Ishikawa (cell line): Measurements from ENCODE around the gene STAB1.

Source experiments
- CEBPB ChIP-seq: IDR thresholded peaks from 2 replicates; pipeline ENCODE4 v1.6.1; 2012
- CREB1 ChIP-seq: IDR thresholded peaks from 2 replicates; pipeline ENCODE4 v1.6.1; 2012; ENCODE audit warnings: low read depth
- EGR1 ChIP-seq: IDR thresholded peaks from 2 replicates; pipeline ENCODE4 v1.6.1; 2012
- EP300 ChIP-seq: IDR thresholded peaks from 2 replicates; pipeline ENCODE4 v1.6.1; 2012; ENCODE audit warnings: borderline replicate concordance
- FOXM1 ChIP-seq: IDR thresholded peaks from 2 replicates; pipeline ENCODE4 v1.6.1; 2012; ENCODE audit warnings: low read depth, borderline replicate concordance
- NFIC ChIP-seq: IDR thresholded peaks from 2 replicates; pipeline ENCODE4 v1.6.1; 2012
- RAD21 ChIP-seq: IDR thresholded peaks from 2 replicates; pipeline ENCODE4 v1.6.1; 2012; ENCODE audit warnings: low read depth
- TAF1 ChIP-seq: IDR thresholded peaks from 2 replicates; pipeline ENCODE4 v1.6.1; 2012; ENCODE audit warnings: low read depth, mild to moderate bottlenecking
- TCF12 ChIP-seq: IDR thresholded peaks from 2 replicates; pipeline ENCODE4 v1.6.1; 2012; ENCODE audit warnings: low read depth
- TEAD4 ChIP-seq: IDR thresholded peaks from 2 replicates; pipeline ENCODE4 v1.6.1; 2012
- YY1 ChIP-seq: IDR thresholded peaks from 2 replicates; pipeline ENCODE4 v1.6.1; 2012; ENCODE audit warnings: low read depth
- ZBTB7A ChIP-seq: IDR thresholded peaks from 2 replicates; pipeline ENCODE4 v1.6.1; 2012; ENCODE audit warnings: low read depth
- TF ChIP-seq, protein P1 (sequence below): IDR thresholded peaks from 2 replicates; pipeline ENCODE4 v1.6.1; 2012; ENCODE audit warnings: low read depth, mild to moderate bottlenecking
- TF ChIP-seq, protein P2 (sequence below): IDR thresholded peaks from 2 replicates; pipeline ENCODE4 v1.6.1; 2012
- TF ChIP-seq, protein P3 (sequence below): IDR thresholded peaks from 2 replicates; pipeline ENCODE4 v1.6.1; 2012

STAB1 gene

DNA sequence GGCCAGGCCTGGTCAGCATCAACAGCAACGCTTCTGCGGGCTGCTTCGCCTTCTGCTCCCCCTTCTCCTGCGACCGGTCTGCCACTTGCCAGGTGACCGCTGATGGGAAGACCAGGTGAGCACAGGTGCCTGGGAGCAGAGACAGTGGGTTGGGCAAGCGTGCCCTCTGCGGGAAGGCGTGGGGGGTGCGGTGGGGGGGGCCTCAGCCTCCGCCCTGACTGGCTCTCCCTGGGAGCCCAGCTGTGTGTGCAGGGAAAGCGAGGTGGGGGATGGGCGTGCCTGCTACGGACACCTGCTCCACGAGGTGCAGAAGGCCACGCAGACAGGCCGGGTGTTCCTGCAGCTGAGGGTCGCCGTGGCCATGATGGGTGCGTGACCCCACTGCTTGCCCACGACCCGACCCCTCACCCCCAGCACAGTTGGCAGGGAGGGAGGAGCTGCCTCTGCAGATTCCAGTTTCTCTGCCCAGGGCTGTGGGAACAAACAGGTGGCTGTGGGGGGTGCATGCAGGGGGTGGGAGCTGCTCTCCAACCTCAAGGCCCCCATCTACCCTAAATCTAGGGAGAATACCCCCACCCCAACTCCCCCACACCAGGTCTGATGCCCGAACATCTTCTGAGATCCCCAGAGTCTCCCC, 8.8 kb downstream of the STAB1 start:
- TF ChIP-seq NFIC (no peak), TCF12 (no peak), CREB1 (no peak), YY1 (no peak), FOXM1 (no peak), EP300 (no peak), CEBPB (no peak), TEAD4 (no peak), RAD21 (no peak), TAF1 (no peak), EGR1 (no peak), ZBTB7A (no peak)
- TF ChIP-seq, protein P1, sequence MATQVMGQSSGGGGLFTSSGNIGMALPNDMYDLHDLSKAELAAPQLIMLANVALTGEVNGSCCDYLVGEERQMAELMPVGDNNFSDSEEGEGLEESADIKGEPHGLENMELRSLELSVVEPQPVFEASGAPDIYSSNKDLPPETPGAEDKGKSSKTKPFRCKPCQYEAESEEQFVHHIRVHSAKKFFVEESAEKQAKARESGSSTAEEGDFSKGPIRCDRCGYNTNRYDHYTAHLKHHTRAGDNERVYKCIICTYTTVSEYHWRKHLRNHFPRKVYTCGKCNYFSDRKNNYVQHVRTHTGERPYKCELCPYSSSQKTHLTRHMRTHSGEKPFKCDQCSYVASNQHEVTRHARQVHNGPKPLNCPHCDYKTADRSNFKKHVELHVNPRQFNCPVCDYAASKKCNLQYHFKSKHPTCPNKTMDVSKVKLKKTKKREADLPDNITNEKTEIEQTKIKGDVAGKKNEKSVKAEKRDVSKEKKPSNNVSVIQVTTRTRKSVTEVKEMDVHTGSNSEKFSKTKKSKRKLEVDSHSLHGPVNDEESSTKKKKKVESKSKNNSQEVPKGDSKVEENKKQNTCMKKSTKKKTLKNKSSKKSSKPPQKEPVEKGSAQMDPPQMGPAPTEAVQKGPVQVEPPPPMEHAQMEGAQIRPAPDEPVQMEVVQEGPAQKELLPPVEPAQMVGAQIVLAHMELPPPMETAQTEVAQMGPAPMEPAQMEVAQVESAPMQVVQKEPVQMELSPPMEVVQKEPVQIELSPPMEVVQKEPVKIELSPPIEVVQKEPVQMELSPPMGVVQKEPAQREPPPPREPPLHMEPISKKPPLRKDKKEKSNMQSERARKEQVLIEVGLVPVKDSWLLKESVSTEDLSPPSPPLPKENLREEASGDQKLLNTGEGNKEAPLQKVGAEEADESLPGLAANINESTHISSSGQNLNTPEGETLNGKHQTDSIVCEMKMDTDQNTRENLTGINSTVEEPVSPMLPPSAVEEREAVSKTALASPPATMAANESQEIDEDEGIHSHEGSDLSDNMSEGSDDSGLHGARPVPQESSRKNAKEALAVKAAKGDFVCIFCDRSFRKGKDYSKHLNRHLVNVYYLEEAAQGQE, result no peak
- TF ChIP-seq, protein P2, sequence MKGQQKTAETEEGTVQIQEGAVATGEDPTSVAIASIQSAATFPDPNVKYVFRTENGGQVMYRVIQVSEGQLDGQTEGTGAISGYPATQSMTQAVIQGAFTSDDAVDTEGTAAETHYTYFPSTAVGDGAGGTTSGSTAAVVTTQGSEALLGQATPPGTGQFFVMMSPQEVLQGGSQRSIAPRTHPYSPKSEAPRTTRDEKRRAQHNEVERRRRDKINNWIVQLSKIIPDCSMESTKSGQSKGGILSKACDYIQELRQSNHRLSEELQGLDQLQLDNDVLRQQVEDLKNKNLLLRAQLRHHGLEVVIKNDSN, result no peak
- TF ChIP-seq, protein P3, sequence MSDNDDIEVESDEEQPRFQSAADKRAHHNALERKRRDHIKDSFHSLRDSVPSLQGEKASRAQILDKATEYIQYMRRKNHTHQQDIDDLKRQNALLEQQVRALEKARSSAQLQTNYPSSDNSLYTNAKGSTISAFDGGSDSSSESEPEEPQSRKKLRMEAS, result no peak

DNA sequence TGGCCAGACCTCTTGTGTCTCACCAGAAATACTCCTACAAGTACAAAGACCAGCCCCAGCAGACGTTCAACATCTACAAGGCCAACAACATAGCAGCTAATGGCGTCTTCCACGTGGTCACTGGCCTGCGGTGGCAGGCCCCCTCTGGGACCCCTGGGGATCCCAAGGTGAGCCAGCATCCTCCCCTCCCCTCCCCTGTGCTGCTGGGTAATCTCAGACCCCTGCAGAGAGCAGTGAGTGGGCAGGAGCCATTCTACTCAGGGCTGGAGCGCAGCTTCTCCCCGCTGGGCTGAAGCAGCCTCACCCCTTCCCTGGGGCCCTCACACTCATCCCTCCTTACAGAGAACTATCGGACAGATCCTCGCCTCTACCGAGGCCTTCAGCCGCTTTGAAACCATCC, 9.8 kb downstream of the STAB1 start:
- TF ChIP-seq EGR1 (no peak), EP300 (no peak), CEBPB (no peak), FOXM1 (no peak), CREB1 (no peak), TAF1 (no peak), RAD21 (no peak), ZBTB7A (no peak), NFIC (no peak), TEAD4 (no peak), TCF12 (no peak), YY1 (no peak)
- TF ChIP-seq, protein P2, result no peak
- TF ChIP-seq, protein P3, result no peak
- TF ChIP-seq, protein P1, result no peak

DNA sequence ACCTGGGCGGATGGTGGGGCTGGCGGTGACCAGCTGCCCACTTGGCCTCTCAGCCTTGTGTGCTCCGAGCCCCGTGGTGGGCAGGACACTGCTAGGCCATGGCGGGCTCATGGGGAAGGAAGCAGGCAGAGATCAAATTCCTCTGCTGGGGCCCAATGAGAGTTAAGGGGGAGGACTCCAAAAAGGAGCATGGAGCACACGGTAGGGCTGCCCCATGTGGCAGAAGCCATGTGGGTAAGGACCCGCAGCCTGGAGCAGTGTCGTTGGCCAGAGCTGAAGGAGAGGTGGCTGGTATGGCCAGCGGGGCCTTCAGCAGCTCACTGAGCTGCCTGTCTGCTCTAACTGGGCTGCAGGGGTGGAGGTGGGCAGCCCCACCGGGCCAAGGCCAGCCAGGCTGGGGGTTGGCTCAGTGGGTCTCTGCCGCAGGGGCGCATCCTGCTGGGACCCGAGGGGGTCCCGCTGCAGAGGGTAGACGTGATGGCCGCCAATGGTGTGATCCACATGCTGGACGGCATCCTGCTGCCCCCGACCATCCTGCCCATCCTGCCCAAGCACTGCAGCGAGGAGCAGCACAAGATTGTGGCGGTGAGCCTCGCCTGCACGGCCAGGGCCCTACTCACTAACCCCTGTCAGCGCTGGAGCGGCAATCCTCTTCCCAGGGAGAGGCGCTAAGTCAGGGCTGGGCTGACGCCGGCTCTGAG, 11.3 kb downstream of the STAB1 start:
- TF ChIP-seq ZBTB7A, result no peak
- TF ChIP-seq, protein P3, result no peak

DNA sequence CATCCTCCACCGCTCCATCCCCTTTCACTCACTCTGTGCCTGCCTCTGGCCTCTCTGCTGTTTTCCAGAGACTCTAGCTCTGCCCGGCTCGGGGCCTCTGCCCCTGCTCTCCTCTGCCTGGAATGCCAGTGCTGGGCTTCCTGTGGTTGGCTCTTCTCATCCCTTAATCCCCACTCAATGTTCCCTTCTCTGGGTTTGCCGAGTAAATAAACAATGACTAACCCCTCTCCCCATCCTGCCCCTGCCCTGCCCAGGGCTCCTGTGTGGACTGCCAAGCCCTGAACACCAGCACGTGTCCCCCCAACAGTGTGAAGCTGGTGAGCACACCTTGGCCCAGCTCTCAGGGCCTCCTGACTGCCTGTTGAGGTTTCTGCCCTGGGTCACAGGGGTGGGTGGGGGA, 12.2 kb downstream of the STAB1 start:
- TF ChIP-seq RAD21 (no peak), TAF1 (no peak), EGR1 (no peak), FOXM1 (no peak), TEAD4 (no peak), YY1 (no peak), CEBPB (no peak), TCF12 (no peak), CREB1 (no peak), EP300 (no peak), NFIC (no peak), ZBTB7A (no peak)
- TF ChIP-seq, protein P2, result no peak
- TF ChIP-seq, protein P3, result no peak
- TF ChIP-seq, protein P1, result no peak
